GM19193 (cell line): Measurements from ENCODE around the gene HSF2.

Experiments
- POLR2A ChIP-seq: IDR thresholded peaks from 4 replicates; pipeline ENCODE4 v1.6.1; 2011; ENCODE audit not compliant: insufficient read depth, insufficient read length; ENCODE audit errors: extremely low read depth

Gene HSF2

DNA sequence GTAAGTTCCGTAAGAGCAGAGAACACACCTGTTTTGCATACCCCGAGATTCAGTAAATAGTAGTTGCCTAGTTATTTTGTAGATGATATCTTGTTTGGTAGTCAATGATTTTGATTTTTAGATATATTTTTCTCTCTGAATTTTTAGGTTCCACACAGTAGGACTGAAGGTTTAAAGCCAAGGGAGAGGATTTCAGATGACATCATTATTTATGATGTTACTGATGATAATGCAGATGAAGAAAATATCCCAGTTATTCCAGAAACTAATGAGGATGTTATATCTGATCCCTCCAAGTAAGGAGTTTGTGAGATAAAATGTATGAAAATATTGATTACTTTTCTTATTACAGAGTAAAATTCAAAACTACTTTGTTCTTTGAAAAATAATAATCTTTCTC lies 22.6 kb downstream of the HSF2 start:
- no peak for TF ChIP-seq POLR2A

DNA sequence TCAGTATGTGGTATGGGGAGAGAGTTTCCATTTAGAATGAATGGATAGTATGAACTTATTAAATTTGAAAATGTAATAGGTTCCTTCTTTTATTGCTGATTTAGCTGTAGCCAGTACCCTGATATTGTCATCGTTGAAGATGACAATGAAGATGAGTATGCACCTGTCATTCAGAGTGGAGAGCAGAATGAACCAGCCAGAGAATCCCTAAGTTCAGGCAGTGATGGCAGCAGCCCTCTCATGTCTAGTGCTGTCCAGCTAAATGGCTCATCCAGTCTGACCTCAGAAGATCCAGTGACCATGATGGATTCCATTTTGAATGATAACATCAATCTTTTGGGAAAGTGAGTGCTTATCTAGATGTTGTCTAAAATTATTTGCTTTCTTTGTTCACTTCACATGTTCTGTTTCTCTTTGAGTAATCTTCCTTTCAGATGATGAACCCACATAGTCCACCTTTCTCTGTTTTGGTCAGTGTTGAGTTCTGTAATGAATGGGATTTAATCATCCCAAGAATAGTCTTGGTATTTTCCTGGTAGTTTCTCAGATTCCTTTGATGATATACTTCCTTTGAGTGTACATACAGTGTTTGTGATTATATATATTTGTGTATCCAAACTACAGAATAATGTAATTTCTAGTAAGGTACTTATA lies 23.3 kb downstream of the HSF2 start:
- TF ChIP-seq POLR2A: no peak

DNA sequence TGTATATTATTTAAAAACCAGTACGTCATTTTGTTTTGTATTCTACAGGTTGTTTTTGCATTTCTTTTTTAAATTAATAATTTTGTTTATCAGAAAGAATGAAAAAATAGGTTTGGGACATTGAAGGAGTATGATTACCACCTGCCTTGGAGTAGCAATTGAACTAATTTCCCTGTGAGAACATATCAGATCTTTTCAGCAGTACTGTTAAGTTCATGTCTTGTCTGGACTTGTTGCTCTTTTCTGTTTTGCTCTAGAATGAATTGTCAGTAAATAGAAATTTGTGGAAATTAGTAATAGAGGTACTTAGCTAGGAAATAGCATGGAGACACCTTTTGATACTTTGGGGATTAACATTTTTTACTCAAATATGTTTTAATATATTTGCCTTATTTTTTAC lies 24.3 kb downstream of the HSF2 start:
- TF ChIP-seq POLR2A: no peak

DNA sequence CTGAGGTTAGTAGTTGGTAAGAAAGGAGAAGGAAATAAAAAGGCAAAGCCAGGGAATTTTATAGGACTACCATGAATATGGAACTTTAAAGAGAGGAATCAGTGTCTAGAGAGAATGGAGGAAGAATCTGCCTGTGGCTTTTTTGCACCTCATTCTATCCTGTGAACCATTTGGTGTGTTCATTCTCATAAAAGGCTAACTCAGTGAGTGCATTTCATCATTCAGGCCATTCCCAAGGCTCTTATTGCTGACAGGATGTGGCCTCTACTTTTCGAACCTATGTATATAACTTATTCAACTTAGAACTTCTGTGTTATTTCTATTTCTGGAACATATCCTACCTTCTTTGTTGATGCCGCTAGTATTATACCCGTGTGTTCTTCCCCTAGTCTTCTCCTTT lies 27.1 kb downstream of the HSF2 start:
- TF ChIP-seq POLR2A: no peak

DNA sequence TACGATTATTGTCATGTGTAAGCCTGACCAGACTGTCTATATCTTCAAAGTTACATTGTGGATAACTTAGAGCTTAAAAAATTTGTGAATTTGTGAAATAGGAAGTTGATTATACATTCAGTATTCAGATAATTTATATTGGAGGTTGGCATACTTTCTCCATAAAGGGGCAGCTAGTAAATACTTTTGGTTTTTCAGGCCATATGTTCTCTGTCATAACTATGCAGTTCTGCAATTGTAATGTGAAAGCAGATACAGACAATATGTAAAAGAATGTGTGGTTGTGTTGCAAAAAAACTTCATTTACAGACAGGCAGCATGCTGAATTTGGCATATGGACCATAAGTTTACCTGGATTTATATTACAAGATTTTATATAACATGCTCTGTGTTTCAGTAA lies 29.3 kb downstream of the HSF2 start:
- no peak for TF ChIP-seq POLR2A

DNA sequence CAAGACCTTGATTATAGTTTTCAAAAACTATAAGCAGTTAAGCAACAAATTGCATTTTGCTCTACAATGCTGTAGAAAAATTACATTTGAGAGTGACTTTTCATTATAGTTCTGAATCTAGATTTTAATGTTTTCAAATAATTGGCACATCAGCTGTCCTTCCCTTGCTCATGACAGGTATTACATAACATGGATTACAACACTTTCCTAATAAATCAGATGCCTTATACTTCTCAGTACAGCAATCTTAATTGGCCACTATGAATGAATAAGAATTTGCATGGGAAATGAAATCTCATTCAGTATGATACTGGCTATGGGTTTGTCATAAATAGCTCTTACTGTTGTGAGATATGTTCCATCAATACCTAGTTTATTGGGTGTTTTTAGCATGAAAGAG lies 29.9 kb downstream of the HSF2 start:
- no peak for TF ChIP-seq POLR2A

DNA sequence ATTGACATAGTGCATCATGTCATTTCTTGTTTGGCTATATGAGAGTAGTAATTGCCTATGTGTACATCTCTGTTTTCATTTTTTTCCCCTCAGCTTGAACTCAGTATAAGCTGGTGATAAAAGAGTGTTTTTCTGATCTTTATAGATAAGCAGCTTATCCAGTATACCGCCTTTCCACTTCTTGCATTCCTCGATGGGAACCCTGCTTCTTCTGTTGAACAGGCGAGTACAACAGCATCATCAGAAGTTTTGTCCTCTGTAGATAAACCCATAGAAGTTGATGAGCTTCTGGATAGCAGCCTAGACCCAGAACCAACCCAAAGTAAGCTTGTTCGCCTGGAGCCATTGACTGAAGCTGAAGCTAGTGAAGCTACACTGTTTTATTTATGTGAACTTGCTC lies 32.3 kb downstream of the HSF2 start:
- no peak for TF ChIP-seq POLR2A

DNA sequence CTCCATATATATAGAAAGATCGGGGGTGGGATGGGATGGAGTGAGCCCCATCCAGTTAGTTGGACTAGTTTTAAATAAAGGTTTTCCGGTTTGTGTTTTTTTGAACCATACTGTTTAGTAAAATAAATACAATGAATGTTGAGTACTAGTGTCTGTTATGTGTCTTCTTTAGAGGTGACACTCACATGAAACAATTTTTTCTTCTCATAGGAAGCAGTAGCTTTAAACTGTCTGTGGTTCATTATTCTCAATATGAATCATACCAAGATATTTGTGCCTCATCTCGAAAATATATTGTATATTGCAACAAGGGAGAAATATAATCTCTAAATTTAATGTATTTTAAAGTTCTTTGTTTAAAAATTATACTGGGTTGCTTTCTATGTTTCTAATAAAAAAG lies 33.4 kb downstream of the HSF2 start:
- no peak for TF ChIP-seq POLR2A

DNA sequence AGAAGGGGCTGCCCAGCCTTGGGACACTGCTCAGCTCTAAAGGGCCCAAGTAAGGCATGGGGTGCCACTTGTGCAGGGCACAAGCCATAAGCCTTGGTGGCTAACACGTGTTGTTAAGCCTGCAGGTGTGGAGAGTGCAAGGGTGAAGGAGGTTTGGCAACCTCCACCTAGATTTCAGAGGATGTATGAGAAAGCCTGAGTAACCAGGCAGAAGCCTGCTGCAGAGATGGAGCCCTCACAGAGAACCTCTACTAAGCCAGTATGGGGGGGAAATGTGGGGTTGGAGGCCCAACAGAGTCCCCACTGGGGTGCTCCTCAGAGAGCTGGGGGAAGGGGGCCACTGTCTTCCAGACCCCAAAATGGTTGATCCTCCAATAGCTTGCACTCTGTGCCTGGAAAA lies 39.5 kb downstream of the HSF2 start:
- no peak for TF ChIP-seq POLR2A

DNA sequence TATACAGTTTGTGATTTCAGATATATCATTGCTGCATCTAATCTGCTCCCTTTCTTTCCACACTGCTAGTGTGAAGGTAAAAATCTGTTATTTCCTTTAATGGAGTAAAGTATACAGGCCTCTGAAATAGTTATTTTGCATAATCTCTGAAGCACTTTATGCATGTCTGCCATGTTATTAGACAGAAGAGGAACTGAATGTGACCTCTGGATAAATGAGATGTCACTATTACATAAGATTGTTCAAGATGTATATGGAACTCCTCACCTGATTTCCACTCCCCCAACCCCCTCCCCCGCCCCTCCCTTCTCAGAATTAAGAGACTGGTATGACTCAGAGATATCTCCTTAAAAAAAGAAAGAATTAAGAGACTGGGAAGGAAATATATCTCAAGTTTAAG lies 45.8 kb downstream of the HSF2 start:
- no peak for TF ChIP-seq POLR2A

DNA sequence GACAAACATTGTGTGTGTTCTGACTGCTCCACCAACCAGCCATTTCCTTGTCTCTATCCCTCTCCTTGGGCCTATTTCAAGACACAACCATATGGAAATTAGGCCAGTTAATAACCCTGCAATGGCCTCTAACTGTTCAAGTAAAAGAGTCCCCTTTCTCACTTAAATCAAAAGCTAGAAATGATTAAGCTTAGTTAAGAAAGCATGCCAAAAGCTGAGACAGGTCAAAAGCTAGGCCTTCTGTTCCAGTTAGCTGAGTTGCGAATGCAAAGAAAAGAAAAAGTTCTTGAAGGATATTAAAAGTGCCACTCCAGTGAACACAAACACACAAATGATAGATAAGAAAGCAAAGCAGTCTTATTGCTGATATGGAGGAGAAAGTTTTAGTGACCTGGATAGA lies 49.6 kb downstream of the HSF2 start:
- TF ChIP-seq POLR2A: no peak

DNA sequence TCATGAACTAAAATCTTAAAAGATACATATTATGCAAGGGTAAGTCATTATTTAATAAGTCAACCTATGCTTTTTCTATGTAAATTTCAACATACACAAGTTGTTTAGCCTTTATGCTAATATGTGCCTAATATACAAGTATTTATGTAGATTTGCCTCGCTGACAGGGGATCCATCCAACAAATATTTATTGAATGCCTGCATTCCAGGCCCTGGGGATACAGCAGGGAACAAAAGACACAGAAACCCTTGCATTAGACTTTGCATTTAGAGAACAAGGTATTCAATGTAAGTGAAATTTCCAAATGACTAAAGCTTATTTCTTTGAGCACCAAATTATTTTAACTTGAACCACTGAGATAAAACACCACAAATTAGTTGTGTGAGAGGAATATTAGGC lies 53.1 kb downstream of the HSF2 start:
- TF ChIP-seq POLR2A: no peak

DNA sequence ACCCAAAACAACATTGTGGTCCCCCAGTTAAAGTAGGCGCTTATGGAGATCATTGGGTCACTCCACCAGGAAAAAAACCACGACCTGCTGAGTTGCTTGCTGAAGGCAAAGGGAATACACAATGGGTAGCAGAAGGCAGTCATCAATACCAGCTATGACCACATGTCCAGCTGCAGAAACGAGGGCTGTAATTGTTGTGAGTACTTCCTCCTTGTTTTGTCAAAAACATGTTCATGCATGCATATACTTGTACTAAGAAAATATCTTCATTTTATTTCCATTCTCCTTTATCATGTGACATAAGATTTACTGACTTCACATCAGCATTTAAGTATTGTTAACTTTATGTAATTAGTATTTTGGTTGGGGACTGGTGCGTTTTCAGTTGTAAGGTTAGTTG lies 55.2 kb downstream of the HSF2 start:
- TF ChIP-seq POLR2A: no peak

DNA sequence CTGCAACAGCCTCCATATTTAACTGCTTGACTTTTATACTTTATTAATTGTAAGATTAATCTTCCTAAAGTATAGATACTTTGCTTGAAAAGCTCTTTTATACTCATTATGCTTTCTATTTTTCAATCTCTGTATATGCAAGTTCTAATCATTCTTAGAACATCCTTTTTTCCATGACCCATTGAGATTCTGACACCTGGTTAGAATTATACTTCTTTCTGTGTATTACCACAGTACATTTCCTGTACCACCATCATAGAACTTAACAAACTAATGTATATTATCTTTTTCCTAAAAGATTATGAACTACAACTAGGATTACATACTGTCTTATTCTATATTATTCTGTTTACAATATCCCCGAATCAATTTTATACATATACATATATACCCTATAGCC lies 58.6 kb downstream of the HSF2 start:
- no peak for TF ChIP-seq POLR2A

DNA sequence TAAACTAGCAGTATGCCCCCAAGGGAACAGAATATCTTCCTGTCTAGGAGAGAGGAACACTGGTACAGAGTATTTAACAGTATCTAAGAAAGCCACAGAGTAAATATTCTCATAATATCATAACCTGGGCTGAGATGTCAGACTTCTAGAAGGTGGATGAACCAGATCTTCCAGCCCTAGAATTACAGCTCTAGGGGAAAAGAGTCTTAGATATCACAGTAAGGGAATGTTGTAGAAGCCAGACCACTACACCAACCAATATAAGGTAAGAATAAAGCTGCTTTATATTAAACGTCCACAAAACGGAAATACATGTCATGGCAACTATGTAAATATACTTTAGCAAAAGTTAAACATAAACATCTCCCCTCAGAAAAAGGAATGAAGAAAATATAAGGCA lies 59.8 kb downstream of the HSF2 start:
- TF ChIP-seq POLR2A: no peak

DNA sequence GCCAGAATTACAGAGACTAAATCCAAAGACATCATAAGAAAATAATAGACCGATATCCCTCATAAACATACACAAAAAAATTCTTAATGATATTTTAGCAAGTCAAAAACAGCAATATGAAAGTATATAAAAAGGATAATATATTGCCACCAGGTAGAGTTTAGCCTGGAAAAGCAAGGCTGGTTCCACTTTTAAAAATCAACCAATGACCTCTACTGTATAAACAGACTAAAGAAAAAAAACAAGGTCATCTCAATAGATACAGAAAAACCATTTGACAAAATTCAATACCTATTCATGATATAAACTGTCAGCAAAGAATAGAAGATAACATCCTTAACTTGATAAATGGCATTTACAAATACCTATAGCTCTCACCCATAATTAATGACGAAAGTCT lies 62.4 kb downstream of the HSF2 start:
- TF ChIP-seq POLR2A: no peak
